Hematopoietic multipotent progenitor cell treated with erythropoietin and hydrocortisone succinate and interleukin-3 and kit ligand, for 17 days (in vitro differentiated cells): ENCODE measurements around the gene TNFAIP2.

Experiments used
- DNase-seq: peaks from one replicate; pipeline ENCODE4 v3.0.0-alpha.2; 2015; ENCODE audit warnings: low spot score

The TNFAIP2 gene

GRCh38 chr14:103122947-103123633 lies at the start of gene TNFAIP2:
TSS of gene TNFAIP2 (plus strand) at chr14:103123461. CDS start at chr14:103126458, 2,997 bp downstream.
- no peak for DNase-seq

GRCh38 chr14:103073876-103074728 lies 49.2 kb upstream of the TNFAIP2 start:
- DNase-seq = no peak

GRCh38 chr14:103074729-103075367 lies 48.4 kb upstream of the TNFAIP2 start:
- DNase-seq = peak; percentile 70

GRCh38 chr14:103078420-103078749 lies 44.9 kb upstream of the TNFAIP2 start:
- DNase-seq = peak; percentile 85

GRCh38 chr14:103078860-103079587 lies 44.2 kb upstream of the TNFAIP2 start:
- DNase-seq = no peak

- no peak for DNase-seq
These were observed 41.3 kb upstream of the TNFAIP2 start for GRCh38 chr14:103081951-103082350.

GRCh38 chr14:103084021-103084919 lies 39.0 kb upstream of the TNFAIP2 start, which contains the start of gene LBHD2:
TSS of gene LBHD2 (plus strand) at chr14:103084210. CDS start at chr14:103086013, 1,803 bp downstream.
- no peak for DNase-seq

- no peak for DNase-seq
These were observed 37.9 kb upstream of the TNFAIP2 start for GRCh38 chr14:103085106-103086091.

- DNase-seq = no peak
These were observed 36.4 kb upstream of the TNFAIP2 start for GRCh38 chr14:103086771-103087342.

GRCh38 chr14:103087343-103087835 lies 35.9 kb upstream of the TNFAIP2 start:
- no peak for DNase-seq

- no peak for DNase-seq
These were observed 34.3 kb upstream of the TNFAIP2 start for GRCh38 chr14:103088921-103089320.

- no peak for DNase-seq
These were observed 33.6 kb upstream of the TNFAIP2 start for GRCh38 chr14:103089386-103090335.

- no peak for DNase-seq
These were observed 32.7 kb upstream of the TNFAIP2 start for GRCh38 chr14:103090481-103091020.

- DNase-seq = peak; percentile 55
These were observed 32.0 kb upstream of the TNFAIP2 start for GRCh38 chr14:103091041-103091882.

GRCh38 chr14:103091883-103092222 lies 31.4 kb upstream of the TNFAIP2 start:
- DNase-seq = no peak

- no peak for DNase-seq
These were observed 29.3 kb upstream of the TNFAIP2 start for GRCh38 chr14:103093856-103094405.
